NCI-H2196 (cell line): Measurements from ENCODE around the gene PRKCA.

ENCODE experiments used
- DNase-seq: peaks from one replicate; lab custom pipeline; 2025; ENCODE audit not compliant: unreplicated experiment; lab: John Stamatoyannopoulos, UW

PRKCA gene

DNA sequence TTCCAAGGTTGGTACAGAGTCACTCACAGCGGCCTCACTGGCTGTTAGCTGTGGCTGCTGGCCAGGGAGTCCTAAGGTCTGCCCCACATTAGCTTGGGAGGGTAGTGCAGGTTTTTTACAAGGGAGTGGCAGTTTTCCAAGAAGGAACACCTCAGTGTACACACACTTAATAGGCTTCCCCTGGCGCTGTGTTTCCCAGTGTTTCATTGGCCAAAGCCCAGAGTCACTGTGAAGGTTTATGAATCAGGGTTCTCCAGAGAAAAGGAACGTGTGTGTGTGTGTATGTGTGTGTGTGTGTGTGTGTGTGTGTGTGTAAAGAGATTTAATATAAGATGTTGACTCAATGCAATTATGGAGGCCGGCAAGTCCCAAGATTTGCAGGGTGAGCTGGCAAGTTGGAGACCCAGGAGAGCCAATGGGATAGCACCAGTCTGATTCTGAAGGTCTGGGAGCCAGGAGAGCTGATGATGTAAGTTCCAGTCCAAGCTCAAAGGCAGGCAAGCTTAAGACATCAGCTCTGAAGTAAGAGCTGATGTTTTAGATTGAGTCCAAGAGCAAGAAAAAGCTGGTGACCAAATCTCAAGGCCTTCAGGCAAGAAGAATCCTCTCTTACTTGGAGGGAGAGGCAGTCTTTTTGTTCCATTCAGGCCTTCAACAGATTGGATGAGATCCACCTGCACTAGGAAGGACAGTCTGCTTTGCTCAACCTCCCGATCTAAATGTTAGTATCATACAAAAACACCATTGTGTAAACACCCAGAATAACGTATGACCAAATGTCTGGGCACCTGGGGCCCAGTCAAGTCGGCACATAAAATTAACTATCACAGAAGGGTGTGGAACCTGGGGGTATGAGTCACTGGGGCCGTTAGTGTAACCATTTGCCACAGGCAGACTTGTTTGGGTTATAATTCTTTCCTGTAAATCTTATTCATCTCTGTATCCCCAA lies 206.8 kb downstream of the PRKCA start:
- DNase-seq: peak; percentile 66

DNA sequence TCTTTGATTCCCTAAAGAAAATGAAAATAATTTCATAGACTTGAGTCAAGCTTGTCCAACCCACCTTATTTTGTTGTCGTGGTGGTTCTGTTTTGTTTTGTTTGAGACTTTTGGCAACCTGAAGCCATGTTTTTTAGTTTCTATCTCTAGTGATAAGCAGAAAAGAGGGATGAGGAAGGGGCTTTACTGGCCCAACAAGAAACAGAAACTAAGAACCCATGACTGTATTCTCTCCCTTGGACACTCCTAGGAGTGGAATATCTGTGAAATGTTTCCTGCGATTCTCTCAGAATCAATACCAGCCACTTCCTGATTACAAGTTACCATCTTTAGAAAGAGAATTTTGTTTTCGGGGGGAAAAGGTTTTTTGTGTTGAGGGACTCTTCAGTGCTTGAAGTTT lies 207.5 kb downstream of the PRKCA start:
- DNase-seq: no peak

DNA sequence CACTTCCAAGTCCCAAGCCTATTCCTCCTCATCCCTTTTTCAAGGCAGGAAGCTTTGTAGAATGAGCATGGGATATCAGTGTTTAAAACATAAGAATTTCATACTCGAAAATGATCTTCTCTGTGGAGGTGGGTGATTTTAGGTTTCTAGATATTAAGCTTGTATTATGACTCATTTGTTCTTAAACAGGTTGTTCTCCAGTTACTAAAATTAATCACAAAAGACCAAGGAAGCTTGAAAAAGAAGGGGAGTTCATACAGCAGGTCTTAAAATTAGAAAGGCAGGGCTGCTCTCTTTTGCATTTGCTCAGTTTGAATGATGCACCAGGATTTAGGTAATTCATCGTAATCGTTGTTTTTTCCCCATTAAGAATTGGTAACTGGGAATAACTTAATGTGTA lies 208.7 kb downstream of the PRKCA start:
- no peak for DNase-seq

GRCh38 chr17:66514227-66514806 lies 211.9 kb downstream of the PRKCA start:
- no peak for DNase-seq

DNA sequence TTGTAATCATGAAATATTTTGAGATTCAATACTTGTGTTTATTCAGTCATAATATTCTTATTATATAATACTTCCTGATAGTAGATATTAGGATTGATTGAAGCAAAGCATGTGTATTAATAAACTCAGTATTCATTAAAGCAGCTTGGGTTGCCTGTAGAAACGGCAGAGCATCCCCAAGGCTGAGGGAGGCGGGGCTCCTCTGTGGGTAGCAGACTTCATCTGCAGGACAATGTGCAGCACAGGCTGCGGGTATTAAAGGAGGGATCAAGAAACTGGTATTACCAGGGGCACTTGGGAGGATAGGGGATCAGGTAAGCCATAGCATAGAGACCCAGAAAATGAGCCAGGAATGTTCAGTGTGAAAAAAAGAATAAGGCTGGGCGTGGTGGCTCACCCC lies 213.6 kb downstream of the PRKCA start:
- no peak for DNase-seq

- DNase-seq: no peak
Measured at GRCh38 chr17:66517336-66518009, 215.1 kb downstream of the PRKCA start.

DNA sequence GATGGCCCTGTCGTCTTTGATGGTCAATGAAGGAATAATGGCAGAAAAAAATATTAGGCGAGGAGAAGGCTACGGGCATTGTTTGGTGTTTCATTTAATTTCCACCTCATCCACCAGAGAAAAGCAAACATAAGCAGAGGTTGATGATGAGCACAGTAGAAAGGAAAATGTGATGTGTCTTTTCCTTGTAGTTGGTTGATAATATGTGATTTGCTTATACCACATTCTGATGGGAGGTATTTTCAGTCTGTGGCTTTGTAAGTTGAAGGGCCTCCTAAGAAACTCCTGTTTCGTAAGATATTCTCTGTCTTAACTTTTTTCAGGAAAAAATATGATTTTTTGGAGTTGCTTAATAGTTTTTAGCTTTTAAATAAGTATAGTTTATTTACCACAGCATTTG lies 215.7 kb downstream of the PRKCA start:
- DNase-seq: no peak

DNA sequence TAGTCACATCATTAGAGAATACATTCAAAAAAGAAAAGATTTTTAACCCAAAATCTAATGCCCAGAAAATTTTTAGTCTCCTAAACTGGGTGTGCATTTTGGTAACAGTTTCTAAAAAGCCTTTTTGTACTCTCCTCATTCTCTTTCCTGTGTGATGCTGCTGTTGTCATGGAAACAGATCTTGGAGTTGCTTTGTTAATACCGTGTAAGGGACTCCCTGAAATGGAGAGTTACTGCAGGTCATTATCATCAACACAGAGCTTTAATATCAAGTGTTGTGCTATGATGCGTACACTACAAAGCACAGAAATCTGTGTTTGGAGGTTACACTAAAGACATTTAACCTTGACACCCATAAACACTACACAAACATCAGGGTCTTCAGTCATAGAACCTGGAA lies 216.3 kb downstream of the PRKCA start:
- peak; percentile 7 for DNase-seq

GRCh38 chr17:66519154-66519553 lies 216.7 kb downstream of the PRKCA start:
- DNase-seq: no peak

DNA sequence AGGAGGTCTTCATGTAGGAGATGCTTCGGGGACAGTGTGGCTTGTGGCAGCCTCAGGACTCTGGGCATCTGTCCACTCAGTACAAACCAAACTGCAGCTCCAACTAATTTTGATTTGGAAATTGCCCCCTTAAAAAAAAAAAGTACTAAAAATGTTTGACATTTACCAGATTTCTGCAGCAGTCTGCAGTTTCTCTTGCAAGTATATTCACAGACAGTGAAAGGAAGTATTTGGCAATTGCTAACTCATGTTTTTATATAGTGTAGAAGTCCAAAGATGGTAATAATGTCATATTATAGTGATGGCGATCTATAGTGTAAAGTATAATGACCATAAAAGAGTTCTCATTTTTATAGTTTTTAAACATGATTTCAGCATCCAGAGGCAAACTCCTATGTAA lies 218.6 kb downstream of the PRKCA start:
- no peak for DNase-seq

- no peak for DNase-seq
Measured at GRCh38 chr17:66522591-66523272, 220.3 kb downstream of the PRKCA start.

GRCh38 chr17:66523378-66524200 lies 221.2 kb downstream of the PRKCA start:
- DNase-seq: no peak

GRCh38 chr17:66524877-66525276 lies 222.5 kb downstream of the PRKCA start:
- DNase-seq: no peak

DNA sequence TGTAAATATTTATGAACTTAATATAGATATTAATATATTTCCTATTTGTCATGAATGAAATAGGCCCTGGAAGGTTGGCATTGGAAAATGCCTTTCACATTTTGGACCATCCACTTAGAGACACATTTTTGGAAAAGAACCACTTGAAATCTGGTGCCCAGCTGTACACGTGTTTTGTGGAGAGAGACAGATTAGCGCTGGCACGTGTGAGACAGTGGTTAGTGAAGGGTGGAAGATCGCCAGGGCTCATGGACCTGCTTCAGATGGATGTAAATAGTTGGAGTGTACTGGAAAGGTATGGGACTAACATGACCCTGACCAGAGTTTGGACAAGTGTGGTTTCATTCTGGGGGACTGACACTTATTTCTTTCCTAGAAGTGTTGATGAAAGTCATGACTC lies 222.9 kb downstream of the PRKCA start:
- no peak for DNase-seq

DNA sequence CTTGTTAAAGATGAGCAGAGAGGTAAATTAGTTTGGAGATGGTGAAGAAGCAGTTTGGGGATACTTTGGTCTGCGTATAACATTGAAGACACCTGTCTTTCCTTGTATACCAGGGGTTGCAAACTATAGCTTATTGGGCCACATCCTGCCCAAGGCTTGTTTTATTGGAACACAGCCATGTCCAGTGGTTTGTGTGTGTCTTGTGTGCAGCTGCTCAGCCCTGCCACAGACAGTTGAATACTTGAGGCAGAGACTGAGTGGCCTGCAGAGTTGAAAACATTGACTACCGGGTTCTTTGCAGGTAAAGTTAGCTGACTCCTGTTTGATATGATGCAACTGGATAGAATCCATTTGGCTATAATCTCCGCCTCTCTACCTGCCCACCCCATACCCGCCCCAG lies 224.4 kb downstream of the PRKCA start:
- no peak for DNase-seq

DNA sequence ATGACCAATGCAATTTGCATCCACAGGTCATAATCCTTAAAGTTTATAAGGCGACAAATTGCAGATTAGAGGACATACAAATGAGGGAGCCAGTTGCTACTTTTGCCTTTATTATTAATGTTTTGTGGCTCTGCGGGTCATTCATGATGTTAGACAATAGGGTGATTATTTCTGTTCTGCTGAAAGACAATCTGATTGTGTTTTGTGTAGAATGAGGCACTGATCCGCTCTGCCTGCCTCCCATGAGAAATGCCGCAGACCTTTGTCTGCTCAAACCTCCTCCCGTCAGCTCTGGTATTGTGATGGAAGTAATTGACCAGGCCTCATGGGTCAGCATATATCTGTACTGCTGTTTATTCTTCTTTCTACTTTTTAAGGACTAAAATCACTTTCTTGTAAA lies 224.9 kb downstream of the PRKCA start:
- DNase-seq: no peak

DNA sequence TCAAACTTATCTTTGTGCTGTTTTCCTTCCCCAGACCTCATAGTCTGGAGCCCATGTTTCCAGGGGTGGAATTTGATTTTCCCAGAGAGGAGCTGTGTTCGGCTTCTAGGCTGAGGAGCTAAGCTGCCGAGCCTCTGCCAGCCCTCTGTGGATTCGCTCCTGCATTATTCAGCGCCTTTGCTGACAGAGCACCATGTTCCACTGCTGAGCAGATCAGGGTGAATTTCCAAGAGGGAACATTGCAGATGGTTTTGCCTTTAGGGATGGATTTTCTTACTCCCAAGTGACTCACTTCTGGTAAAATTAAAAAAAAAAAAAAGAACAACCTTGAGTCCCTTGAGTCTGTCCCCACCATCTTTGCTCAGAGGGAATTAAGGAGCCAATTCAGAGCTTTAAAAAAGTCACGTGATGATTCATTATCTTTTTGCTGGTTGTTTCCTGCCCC lies 229.5 kb downstream of the PRKCA start:
- no peak for DNase-seq

DNA sequence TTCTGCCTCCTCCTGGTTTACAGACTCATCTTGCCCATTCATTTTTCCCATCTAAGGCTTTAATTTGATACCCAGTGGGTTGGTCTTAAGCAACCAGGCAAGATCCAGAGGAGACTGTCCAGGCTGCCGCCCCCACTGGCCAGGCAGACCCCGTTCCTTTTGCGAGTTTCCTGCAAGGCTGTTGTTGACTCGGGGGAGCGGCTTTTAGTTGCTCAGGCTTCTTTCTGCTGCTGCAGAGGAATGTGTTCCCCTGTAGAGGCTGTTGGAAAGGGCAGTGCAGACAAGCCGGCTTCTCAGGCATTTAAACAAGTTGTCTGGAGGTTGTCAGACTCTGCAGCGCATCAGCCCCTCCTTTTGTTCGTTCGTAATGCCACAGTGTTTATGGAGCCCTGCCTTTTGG lies 231.2 kb downstream of the PRKCA start:
- no peak for DNase-seq

- DNase-seq: no peak
Measured at GRCh38 chr17:66533986-66534385, 231.6 kb downstream of the PRKCA start.

DNA sequence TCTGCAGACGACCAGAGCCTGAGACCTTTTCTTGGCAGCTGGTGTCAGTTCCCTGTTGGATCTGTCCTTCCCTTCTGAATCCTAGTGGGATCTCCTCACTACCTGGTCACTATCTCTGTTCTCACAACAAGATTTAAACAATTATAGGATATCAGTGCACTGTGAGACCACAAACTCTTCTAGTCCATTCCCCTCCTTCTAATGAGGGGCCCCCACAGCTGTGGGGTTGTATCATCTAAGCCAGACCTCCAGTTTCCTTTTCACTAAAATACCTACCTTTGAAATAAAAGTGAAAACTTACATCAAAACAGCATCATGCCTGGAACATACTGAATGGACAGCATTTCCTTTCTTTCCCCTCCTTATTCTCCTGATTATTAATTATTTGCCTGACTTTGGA lies 233.2 kb downstream of the PRKCA start:
- DNase-seq: no peak

GRCh38 chr17:66537502-66537901 lies 235.1 kb downstream of the PRKCA start:
- no peak for DNase-seq
